ENCODE data around the gene RPL23.

DNA sequence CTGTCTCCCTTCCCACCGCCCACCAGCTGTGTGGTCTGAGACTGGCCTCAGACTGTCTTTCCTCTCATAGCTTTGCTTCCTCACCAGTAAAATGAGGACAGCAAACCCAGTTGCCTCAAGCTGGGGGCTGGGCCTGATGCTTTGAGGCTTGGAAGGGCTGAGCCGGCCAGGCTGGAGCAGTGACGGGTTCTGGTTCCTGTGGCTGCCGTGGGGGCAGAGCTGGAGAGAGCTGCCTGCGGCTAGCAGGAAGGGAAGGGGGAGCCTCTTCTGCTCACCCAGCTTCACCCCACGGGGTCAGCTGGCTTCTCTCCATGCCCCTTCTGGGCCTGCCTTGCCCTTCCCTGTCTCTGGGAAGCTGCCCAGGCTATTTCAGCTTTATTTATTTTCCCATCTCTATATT, 40.1 kb upstream of the RPL23 start:
- TF ChIP-seq TAF1 (IDR thresholded peaks at IDR 0.05; ENCODE audit: low read depth, low read length) (no peak), POLR2A (IDR thresholded peaks at IDR 0.05; ENCODE audit: low read depth, low read length) (no peak), POLR2AphosphoS5 (IDR thresholded peaks at IDR 0.05; ENCODE audit: low read depth, low read length) (no peak)

All from GM12891 (cell line).